Measurements from ENCODE around the gene WEE2.

DNA sequence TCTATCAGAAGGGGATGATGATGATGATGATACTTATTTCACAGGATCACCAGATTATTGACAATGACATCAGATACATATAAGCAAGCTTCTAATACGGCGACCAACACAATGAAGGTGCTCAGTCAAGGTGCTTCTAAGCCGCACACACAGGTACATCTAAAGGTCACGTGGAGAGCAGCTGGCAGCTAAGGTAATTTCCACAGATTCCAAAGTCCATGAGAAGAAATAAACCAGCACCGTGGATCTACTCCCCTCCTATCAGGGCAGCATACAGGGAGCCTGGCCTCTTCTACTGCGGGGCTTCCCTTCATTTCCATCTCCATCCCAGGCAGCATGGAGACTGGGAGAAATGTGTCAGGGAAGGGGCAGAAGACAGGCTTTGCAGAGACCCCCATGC lies 43.7 kb upstream of the WEE2 start:
- TF ChIP-seq, protein P1, sequence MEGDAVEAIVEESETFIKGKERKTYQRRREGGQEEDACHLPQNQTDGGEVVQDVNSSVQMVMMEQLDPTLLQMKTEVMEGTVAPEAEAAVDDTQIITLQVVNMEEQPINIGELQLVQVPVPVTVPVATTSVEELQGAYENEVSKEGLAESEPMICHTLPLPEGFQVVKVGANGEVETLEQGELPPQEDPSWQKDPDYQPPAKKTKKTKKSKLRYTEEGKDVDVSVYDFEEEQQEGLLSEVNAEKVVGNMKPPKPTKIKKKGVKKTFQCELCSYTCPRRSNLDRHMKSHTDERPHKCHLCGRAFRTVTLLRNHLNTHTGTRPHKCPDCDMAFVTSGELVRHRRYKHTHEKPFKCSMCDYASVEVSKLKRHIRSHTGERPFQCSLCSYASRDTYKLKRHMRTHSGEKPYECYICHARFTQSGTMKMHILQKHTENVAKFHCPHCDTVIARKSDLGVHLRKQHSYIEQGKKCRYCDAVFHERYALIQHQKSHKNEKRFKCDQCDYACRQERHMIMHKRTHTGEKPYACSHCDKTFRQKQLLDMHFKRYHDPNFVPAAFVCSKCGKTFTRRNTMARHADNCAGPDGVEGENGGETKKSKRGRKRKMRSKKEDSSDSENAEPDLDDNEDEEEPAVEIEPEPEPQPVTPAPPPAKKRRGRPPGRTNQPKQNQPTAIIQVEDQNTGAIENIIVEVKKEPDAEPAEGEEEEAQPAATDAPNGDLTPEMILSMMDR (IDR thresholded peaks at IDR 0.05), result no peak
- TF ChIP-seq POLR2AphosphoS5 (IDR thresholded peaks at IDR 0.05; ENCODE audit: insufficient read depth in 1 of 2, low read depth in 1 of 2), result no peak
- no peak for TF ChIP-seq POLR2A (IDR thresholded peaks at IDR 0.05)
